ENCODE data around the gene ESYT1. TPM values are rescaled to one million over a fixed set of nuclear protein-coding genes. Genes with fewer than 3 reads are reported as not detected.
"Not testable (repeated sequence)": the region's sequence is repeated elsewhere in the genome, so short reads cannot be mapped to it uniquely, and the experiment has no call there.

The ESYT1 gene
- total RNA-seq, 1 experiment from 2014 or later = 145 TPM

DNA sequence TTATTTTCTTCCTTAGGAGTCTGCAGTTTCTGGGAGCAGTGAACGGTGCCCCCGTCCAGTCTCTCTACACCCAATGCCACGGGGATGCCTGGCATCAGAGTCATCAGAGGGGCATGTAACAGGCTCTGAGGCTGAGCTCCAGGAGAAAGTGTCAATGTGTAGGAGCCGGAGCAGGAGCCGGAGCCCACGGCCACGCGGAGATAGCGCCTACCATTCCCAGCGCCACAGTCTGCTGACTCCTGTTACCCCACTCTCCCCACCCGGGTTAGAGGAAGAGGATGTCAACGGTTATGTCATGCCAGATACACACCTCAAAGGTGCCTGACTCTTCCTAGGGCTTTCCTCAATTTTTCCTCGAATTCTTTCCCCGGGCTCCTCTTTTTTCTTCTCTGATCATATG is 27.0 kb upstream of the ESYT1 start:
- DNase-seq = no peak
- Histone ChIP-seq H3K9me3 (no peaks in the 10 kb centered on the region), H3K4me3 (no peak overlapping the region), H3K36me3 (peaks cover 11% of the 10 kb centered on the region), H3K27me3 (peaks cover 6% of the 10 kb centered on the region; the same call in 1 of the 2 replicates)

DNA sequence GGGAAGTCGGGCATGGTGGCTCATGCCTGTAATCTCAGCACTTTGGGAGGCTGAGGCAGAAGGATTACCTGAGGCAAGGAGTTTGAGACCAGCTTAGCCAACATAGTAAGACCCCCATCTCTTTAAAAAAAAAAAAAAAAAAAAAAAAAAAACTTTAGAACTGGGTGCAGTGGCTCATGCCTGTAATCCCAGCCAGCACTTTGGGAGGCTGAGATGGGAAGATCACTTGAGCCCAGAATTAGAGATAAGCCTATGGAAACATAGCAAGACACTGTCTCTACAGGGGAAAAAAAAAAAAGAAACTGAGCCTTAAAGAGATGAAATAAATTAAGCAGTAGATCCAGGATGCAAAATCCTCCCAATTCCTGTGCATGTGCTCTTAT is 25.4 kb upstream of the ESYT1 start:
- no peaks in the 10 kb centered on the region for H3K9me3 ChIP-seq

DNA sequence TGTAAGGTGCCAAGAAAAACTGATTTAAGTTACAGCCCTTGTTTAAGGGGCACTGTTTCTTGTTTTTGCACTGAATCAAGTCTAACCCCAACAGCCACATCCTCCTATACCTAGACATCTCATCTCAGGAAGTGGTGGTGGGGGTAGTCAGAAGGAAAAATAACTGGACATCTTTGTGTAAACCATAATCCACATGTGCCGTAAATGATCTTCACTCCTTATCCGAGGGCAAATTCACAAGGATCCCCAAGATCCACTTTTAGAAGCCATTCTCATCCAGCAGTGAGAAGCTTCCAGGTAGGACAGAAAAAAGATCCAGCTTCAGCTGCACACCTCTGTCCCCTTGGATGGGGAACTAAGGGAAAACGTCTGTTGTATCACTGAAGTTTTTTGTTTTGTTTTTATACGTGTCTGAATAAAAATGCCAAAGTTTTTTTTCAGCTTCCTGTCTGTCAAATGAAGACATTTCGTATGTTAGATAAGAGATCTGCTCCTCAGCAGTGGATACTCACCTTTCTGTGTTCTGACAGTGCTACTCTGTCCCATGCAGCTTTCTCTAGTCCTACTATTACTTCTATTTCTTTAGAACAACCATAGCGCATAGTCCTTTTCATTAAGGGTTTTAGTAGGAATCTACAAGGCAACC is 24.9 kb upstream of the ESYT1 start:
- Histone ChIP-seq H3K36me3 (peaks cover 32% of the 10 kb centered on the region), H3K27me3 (no peaks in the 10 kb centered on the region), H3K4me3 (peak overlapping the region; percentile 81), H3K9me3 (no peaks in the 10 kb centered on the region)
- no peak for DNase-seq

More for the DNA sequence above, 25.4 kb upstream of the ESYT1 start:
- no peaks in the 10 kb centered on the region; the same call in 1 of the 2 replicates for H3K27me3 ChIP-seq
- DNase-seq = no peak
- no peak overlapping the region for H3K4me3 ChIP-seq
- H3K36me3 ChIP-seq = peaks cover 27% of the 10 kb centered on the region

DNA sequence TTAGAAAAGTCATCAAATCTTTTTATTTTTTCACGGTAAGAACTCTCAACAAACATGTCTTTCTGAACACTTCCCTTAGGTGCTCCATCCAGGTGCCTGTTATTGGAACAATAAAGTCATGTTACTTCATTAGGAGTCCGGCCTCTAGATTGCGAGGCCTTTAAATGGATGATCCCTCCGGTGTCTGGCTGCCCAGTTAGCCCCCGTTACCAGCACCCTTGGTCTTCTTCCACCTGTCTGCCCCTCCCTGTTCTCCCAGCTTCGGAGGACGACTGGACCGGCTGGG is 24.3 kb upstream of the ESYT1 start:
- no peaks in the 10 kb centered on the region for H3K27me3 ChIP-seq
- H3K4me3 ChIP-seq = peak overlapping the region; percentile 81
- peaks cover 38% of the 10 kb centered on the region for H3K36me3 ChIP-seq
- no peaks in the 10 kb centered on the region for H3K9me3 ChIP-seq
- no peak for DNase-seq

DNA sequence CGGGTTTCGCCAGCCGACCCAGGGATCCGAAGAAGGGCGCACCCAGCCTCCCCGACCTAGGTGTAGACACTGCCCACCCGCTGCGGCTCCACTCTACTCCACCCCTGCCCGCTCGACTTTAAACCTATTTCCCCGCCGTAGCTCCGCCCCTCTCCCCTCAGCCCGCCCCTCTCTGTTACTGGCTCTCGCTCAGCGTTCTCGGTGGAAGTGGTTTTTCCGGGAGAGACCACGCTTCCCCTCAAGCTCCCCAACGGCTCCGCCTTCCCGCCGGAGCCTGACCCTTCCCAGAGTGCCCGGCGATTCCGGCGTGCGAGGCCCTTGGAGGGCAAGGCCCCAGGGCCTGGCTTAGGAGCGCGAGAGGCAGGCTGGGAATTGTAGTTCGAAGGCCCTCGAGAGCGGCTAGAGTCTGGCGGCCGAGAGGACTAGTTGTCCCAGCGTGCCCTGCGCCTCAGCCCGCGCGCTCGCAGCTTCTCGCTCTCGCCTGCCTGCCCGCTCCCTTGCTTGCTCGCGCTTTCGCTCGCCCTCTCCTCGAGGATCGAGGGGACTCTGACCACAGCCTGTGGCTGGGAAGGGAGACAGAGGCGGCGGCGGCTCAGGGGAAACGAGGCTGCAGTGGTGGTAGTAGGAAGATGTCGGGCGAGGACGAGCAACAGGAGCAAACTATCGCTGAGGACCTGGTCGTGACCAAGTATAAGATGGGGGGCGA is 23.8 kb upstream of the ESYT1 start, which contains the start of gene PA2G4:
PA2G4 (plus strand) TSS at position 451 of the 706 bp plus-strand sequence; CDS start at position 630, 179 bp downstream.
- Histone ChIP-seq H3K27me3 (no peaks in the 10 kb centered on the region), H3K36me3 (peaks cover 43% of the 10 kb centered on the region), H3K9me3 (no peaks in the 10 kb centered on the region), H3K4me3 (peak within 1 kb of the TSS; percentile 81)
- DNase-seq = peak; percentile 99

DNA sequence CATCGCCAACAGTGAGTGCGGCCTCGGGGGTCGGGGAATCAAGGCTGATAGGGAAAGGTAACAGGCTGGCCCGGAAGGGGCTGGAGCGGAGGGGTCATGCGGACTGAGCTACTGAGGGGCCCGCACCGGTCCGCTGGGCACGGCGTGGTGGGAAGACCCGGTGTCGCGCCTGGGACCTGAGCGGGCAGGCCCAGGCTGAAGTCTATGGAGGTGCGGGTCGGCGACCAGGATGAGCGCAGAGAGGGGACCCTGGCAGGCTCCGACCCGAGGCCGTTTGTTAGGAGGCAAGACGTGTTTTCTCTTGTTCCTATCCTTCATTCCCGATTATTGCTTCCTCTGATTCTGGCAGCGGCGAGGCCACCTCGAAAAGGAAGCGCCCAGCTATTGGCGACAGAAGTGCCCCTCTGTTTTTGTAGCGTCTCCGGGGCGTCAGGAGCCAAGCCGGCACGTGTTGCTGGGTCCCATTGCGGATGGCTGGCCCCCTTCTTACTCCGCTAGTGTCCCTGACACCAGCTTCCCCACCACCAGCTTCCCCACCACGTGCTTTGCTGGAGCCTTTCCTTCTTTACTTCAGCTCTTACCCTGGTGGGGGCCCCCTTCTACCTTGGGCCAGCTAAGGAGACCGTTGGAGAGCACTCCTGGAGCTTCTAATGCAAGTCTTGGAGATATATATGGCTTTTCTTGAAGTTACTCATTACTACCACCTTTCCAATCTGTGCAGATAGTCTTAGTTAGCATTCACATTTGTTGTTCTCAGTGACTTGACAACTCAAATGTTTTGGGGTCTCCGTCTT is 23.1 kb upstream of the ESYT1 start:
- Histone ChIP-seq H3K9me3 (no peaks in the 10 kb centered on the region), H3K27me3 (no peaks in the 10 kb centered on the region), H3K4me3 (peak overlapping the region; percentile 81), H3K36me3 (peaks cover 50% of the 10 kb centered on the region)
- peak; percentile 25 for DNase-seq

DNA sequence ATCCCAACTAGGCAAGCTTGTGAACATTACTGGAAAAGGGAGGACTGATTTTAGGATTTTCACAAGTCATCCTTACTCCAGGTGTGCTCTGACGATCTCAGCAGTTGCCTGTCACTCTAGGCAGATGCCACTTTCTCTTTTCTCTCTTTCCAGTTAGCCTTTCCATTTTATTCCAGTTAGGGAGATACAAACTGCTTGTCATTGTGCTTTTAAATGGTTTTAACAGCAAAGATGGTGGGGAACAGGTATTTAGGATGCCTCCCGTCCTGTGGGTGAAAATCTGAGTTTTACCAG is 22.5 kb upstream of the ESYT1 start:
- peaks cover 55% of the 10 kb centered on the region for H3K36me3 ChIP-seq
- no peak for DNase-seq
- no peaks in the 10 kb centered on the region for H3K27me3 ChIP-seq
- H3K9me3 ChIP-seq = no peaks in the 10 kb centered on the region
- peak overlapping the region; percentile 81 for H3K4me3 ChIP-seq

DNA sequence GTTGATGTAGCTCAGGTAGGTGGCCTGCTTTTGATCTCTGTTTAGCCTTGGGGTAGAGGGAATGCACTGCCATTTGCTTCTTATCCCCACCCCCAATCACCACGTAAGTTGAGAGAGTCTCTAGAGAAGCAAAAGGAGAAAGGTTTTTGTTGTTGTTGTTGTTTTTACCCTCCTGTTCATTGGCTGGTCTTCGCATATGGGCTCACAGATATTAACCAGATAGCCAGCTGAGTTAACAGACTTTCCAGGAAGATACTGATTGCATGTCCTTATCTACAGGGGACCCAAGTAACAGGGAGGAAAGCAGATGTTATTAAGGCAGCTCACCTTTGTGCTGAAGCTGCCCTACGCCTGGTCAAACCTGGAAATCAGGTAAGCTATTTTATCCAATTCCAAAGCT is 20.8 kb upstream of the ESYT1 start:
- H3K4me3 ChIP-seq = no peak overlapping the region
- no peak for DNase-seq
- no peaks in the 10 kb centered on the region for H3K9me3 ChIP-seq
- no peaks in the 10 kb centered on the region for H3K27me3 ChIP-seq
- peaks cover 72% of the 10 kb centered on the region for H3K36me3 ChIP-seq

DNA sequence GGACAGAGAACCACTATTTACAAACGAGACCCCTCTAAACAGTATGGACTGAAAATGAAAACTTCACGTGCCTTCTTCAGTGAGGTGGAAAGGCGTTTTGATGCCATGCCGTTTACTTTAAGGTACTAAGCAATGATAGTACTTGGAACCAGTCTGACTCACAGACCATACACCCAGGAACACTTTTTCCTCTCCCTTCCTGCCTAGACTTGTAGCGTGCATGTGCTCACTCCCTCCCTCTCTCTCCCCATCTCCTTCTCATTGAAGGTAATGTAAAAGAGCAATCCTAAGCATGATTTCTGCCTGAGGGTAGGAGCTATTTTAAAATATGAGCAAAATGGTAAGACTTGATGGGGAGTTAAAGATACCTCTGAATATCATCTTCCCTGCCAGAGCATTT is 17.5 kb upstream of the ESYT1 start:
- Histone ChIP-seq H3K9me3 (no peaks in the 10 kb centered on the region), H3K27me3 (no peaks in the 10 kb centered on the region), H3K36me3 (peaks cover 84% of the 10 kb centered on the region), H3K4me3 (no peak overlapping the region)
- no peak for DNase-seq

DNA sequence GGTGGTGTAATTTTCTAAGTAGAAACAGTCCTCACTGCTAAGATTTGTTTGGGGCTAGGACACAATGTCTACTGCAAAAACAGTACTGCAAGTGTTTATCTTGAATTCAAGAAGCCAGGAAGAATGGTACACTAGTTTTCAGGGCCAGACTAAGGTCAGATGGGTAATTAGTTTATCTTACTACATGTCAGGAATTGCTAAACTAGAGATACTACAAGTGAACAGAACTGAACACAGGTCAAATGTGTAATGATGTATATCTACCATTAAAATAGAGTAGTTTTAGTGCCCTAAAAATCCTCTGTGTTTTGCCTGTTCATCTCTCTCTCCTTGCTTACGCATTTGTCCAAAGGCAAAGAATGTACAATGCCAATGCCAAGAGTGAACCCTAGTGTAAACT is 14.0 kb upstream of the ESYT1 start:
- peaks cover 64% of the 10 kb centered on the region for H3K36me3 ChIP-seq
- DNase-seq = no peak
- H3K9me3 ChIP-seq = no peaks in the 10 kb centered on the region; the same call in 1 of the 2 replicates
- H3K27me3 ChIP-seq = no peaks in the 10 kb centered on the region
- no peak overlapping the region for H3K4me3 ChIP-seq

DNA sequence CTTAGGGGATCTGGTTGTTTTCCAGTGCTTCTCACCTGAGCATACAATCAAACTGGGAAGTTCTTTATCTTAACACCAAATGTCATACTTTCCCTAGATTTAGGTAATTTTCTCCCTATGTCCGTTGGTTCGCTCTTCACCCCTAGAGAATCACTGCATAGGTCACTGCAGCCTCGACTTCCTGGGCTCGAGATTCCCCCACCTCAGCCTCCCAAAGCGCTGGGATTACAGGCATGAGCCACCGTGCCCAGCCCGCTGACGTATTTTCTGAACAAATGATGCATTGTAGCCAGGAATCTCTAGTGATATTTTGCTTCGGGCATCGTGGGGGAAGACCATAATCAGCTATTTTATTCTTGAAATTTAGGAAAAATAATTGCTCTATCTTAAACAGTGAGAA is 12.7 kb upstream of the ESYT1 start:
- H3K27me3 ChIP-seq = no peaks in the 10 kb centered on the region
- peaks cover 59% of the 10 kb centered on the region for H3K36me3 ChIP-seq
- peak; percentile 52 for DNase-seq
- H3K4me3 ChIP-seq = peak overlapping the region; percentile 85
- H3K9me3 ChIP-seq = no peaks in the 10 kb centered on the region; the same call in 1 of the 2 replicates

DNA sequence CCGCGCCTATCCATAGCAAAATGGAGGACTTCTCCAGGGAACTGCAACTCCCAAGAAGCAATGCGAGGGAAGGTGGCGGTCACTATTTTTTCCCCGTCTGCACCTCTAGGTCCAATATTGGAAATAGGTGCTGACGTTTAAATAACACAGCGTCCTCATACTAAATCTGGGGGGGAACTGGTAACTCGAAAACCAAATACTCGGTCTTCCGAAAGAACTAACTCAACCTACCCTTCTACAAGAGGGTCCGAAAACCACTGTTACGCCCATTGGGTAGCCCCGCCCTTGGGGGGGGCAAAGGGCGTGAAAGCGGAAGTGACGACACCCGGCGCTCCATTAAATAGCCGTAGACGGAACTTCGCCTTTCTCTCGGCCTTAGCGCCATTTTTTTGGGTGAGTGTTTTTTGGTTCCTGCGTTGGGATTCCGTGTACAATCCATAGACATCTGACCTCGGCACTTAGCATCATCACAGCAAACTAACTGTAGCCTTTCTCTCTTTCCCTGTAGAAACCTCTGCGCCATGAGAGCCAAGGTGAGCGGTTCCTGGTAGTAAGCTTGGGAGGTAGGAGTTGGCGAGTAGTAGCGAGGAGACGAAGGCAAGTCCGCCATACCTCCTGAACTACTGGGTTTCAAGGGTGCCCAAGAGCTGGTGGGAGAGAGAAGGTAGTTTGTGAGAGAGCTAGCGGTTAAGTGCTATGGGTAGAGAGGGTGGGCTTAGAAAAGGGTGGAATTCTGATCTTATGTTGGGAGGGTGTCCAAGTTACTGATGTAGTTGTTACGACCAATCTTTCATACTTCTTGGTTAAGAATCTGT is 11.6 kb upstream of the ESYT1 start, which contains the start of gene RPL41:
RPL41 (plus strand) TSS at position 367 of the 815 bp plus-strand sequence.
- Histone ChIP-seq H3K4me3 (peak within 1 kb of the TSS; percentile 85), H3K36me3 (peaks cover 58% of the 10 kb centered on the region), H3K9me3 (no peaks in the 10 kb centered on the region; the same call in 1 of the 2 replicates), H3K27me3 (no peaks in the 10 kb centered on the region)
- peak; percentile 87 for DNase-seq

DNA sequence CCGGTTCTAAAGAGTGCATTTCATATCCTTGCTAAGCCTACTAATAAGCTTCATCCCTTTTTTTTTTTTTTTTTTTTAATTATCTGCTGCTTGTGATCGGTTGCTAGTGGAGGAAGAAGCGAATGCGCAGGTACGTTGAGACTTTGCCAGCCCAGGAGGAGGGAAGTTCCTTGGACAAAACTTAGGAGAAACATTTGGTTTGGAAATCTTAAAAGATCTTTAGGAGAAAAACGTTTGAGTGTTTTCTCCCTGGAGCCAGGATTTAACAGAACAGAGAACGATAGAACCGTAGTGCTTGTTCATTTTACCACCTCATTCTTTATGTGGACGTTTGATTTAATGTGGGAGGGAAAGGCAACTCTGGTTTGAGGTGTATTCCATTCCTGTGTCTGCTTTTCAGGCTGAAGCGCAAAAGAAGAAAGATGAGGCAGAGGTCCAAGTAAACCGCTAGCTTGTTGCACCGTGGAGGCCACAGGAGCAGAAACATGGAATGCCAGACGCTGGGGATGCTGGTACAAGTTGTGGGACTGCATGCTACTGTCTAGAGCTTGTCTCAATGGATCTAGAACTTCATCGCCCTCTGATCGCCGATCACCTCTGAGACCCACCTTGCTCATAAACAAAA is 10.9 kb upstream of the ESYT1 start:
- Histone ChIP-seq H3K4me3 (peak overlapping the region; percentile 85), H3K36me3 (peaks cover 51% of the 10 kb centered on the region)
- H3K27me3 ChIP-seq, H3K9me3 ChIP-seq, DNase-seq: not testable (repeated sequence)

DNA sequence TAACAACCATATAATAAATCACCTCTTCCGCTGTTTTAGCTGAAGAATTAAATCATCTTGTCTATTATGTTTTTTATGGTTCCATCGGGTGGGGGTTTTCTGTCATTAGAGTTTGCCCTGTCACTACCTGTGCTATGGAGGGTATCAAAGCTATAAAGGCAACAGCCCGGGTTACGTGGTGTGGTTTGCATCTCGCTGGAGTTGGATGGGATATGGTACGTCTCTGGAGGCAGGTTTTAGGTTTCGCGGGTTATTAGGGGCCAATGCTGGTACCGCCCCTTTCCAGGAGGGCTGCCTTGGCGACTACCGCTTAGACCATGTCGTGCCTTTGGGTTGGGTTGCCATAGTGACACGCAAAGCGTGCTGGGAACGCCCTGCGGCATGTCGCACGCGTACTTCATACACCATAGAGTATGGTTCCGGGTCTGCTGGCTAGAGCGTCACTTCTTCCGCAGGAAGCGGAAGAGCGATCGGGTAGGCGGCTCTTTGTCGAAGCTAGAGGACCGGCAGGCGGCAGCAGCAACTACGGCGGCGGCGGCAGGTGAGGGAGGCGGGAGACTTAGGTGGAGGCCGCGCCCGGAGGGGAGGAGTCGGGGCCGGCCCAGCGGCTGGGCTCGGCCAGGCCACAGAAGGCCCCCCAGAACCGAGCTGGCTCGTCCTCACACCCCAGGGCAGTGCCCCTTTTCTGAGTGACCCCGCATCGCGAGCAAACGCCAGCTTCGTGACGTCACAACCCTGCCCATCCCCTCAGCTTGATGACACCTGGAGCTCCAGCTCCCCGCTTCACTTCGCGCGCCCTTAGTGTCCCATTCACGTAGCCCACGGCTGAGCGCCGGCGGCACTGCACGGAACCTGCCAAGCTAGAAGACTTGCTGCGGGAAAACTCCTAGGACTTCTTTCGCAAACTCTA is 10.0 kb upstream of the ESYT1 start, which contains the start of gene ZC3H10:
ZC3H10 (plus strand) TSS at position 489 of the 910 bp plus-strand sequence. CDS start 2,297 bp downstream, outside the sequence.
- Histone ChIP-seq H3K27me3 (no peaks in the 10 kb centered on the region), H3K4me3 (peak within 1 kb of the TSS; percentile 85), H3K9me3 (no peaks in the 10 kb centered on the region; the same call in 1 of the 2 replicates), H3K36me3 (peaks cover 45% of the 10 kb centered on the region)
- DNase-seq = peak; percentile 99

DNA sequence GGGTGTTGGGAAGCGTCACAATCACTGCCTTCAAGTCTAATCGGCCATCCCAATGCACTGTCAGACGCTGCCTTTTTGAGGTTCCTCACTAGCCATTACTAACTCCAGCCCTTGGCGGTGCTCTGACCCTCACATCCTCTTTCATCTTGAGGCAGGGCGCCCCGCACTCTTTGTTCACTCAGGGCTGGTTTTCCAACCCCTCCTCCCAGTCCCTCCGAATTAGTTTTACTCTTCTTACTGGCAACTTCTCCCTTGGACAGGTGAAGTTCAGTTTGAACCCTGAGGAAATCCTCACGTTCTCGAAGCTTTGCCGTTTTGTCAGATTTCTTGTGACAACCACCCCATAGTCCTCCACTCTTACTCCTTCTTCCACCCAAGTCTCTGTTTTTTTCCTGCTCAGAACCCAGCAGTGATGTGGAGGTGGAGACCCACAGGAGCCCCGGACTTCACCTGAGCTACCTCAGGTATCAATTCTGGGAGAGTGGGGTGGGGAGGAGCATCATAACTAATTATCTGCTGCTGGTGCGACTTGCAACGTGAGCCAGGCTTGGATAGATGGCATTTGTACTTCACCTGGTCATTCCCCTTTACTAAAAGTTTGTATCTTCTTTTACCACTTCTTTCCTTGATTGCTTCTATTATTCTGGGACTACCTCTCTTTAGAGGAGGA is 9.2 kb upstream of the ESYT1 start:
- no peaks in the 10 kb centered on the region; the same call in 1 of the 2 replicates for H3K9me3 ChIP-seq
- no peaks in the 10 kb centered on the region for H3K27me3 ChIP-seq
- peaks cover 38% of the 10 kb centered on the region for H3K36me3 ChIP-seq
- DNase-seq = no peak
- H3K4me3 ChIP-seq = peak overlapping the region; percentile 85
